MM.1S (cell line): ENCODE data around the gene FUT4.
"Not testable (repeated sequence)": the region's sequence is repeated elsewhere in the genome, so short reads cannot be mapped to it uniquely, and the experiment has no call there.

Experiments
- CTCF ChIP-seq: fragments of 300-600 bp; sonication (generic); IDR thresholded peaks from 2 replicates; pipeline ENCODE4 v1.5.1; 2016; ENCODE audit warnings: antibody characterized with exemption, low read length, mixed read lengths
- EZH2 ChIP-seq: fragments of 300-600 bp; sonication (generic); optimal IDR thresholded peaks from 2 replicates; pipeline ENCODE3; 2017; ENCODE audit warnings: low read depth, mild to moderate bottlenecking, antibody characterized with exemption, low read length, mixed read lengths

DNA sequence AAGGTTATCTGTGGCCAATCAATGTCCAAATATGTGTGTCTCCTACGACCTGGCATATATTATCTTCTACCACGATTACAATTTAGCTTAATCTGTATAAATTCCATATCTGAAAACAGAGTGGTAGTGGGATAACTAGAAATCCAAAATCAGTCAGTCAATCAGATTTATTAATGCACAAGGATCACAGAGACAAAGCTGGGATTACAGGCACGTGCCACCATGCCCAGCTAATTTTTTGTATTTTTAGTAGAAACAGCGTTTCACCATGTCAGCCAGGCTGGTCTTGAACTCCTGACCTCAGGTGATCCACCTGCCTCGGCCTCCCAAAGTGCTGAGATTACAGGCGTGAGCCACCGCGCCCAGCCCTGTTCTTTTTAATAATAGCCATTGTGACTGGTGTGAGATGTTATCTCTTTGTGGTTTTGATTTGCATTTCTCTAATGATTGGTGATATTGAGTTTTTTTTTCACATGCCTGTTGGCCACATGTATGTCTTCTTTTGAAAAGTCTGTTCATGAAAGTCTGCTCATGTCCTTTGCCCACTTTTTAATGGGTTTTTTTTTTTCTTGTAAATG is 12.1 kb downstream of the FUT4 start:
- TF ChIP-seq CTCF, EZH2: not testable (repeated sequence)
